GM19438 (cell line): ENCODE data around the gene SEPTIN5.

Experiments
- ATAC-seq: cut with Tn5 transposase; IDR thresholded peaks from one replicate; pipeline ENCODE4 v1.9.1; 2021; ENCODE audit warnings: low read depth; ENCODE audit not compliant: unreplicated experiment

The SEPTIN5 gene

DNA sequence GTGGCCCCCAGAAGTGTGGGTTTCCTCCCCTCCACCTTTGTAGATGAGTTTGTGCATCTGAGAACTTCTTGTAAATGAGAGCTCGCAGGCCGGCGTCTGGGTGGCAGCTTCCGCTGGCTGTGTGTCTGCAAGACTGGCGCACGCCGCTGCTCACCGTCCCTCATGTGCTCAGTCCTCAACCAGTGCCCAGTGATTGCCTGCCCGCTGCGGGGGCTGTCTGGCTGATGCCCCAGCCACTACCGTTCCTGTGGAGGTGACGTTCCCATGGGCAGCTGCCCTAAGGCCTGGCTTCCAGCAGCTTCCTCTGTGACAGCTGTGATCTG is 55.1 kb downstream of the SEPTIN5 start:
- ATAC-seq = no peak

DNA sequence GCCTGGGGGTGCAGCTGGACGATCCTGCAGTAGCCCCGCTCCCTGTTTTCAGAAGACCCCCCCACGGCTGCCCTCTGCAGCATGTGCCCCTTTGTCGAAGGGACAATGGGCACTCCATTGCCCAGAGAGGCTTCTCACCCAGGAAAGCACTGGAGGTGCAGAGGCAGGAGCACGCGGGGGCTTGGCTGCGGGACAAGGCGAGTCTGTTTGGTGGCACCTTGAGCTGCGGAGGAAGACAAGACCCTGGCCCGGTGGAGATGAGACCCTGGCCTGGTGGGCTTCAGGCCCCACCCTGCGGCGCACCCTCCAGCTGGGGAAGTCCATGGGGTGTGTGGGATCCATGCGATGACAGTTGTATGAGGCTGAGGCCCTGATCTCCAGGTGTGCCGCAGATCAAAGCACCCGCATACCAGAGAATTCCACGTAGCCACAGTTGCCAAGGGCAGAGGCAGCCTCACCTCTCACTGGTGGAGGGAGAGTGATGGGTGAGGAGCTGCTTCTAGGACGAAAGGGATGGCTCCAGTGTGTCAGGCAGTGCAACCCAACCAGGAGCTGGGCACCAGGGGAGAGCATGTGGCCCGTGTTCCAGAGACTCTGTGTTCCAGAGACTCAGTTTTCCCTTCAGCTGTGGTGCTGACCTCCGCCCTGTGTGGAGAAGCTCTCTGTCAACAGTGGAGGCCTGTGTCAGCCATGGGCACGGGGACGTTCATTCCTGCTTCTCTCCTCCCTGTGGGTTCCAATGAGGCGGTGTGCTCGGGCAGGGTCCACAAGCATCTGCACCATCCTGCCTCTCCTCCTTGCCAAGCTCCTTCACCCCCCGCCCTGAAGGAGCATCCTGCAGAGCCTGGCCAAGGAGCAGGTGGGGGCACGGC is 56.3 kb downstream of the SEPTIN5 start:
- ATAC-seq = no peak

DNA sequence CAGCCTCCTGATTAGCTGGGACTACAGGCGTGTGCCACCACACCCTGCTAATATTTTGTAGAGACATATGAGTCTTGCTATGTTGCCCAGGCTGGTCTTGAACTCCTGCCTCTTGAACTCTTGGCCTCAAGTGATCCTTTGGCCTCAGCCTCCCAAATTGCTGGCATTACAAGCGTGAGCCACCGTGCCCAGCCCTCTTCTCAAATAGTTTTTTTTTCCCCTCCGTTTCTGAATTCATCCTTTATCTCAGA is 58.0 kb downstream of the SEPTIN5 start:
- no peak for ATAC-seq
